ENCODE results near the gene TRIM9.
A peak's percentile ranks its signal among the peaks of the same experiment; 100 is the strongest.

Gene TRIM9

GRCh38 chr14:51096870-51097269 is 2.0 kb upstream of the TRIM9 start:
- ATAC-seq, result no peak
- TF ChIP-seq OSR1 (CRISPR knock-in tag; IDR thresholded peaks at IDR 0.05), result no peak
- TF ChIP-seq PPARA (CRISPR knock-in tag; IDR thresholded peaks at IDR 0.05; ENCODE audit: borderline replicate concordance), result no peak
- TF ChIP-seq ESRRG (CRISPR knock-in tag; IDR thresholded peaks at IDR 0.05), result no peak

- TF ChIP-seq PPARA (CRISPR knock-in tag; IDR thresholded peaks at IDR 0.05; ENCODE audit: borderline replicate concordance), result no peak
- ATAC-seq, result peak; percentile 6; the same call in 1 of the 3 replicates
Observed at GRCh38 chr14:51095854-51096823, 1.2 kb upstream of the TRIM9 start.

- no peak for TF ChIP-seq ZFP3 (CRISPR knock-in tag; IDR thresholded peaks at IDR 0.05)
- peak; percentile 24 for ATAC-seq
Observed at GRCh38 chr14:51094282-51094821, 553 bp downstream of the TRIM9 start.

GRCh38 chr14:51093371-51094281 is 1.3 kb downstream of the TRIM9 start:
- TF ChIP-seq CSDC2 (CRISPR knock-in tag; IDR thresholded peaks at IDR 0.05) (no peak), ARNTL (CRISPR knock-in tag; IDR thresholded peaks at IDR 0.05; ENCODE audit: borderline replicate concordance, low read depth) (no peak), ZC3H10 (CRISPR knock-in tag; IDR thresholded peaks at IDR 0.05) (no peak), TCF4 (CRISPR knock-in tag; IDR thresholded peaks at IDR 0.05; ENCODE audit: borderline replicate concordance) (no peak), GLIS3 (CRISPR knock-in tag; IDR thresholded peaks at IDR 0.05) (no peak), BACH2 (CRISPR knock-in tag; IDR thresholded peaks at IDR 0.05; ENCODE audit: borderline replicate concordance) (no peak), ESRRG (CRISPR knock-in tag; IDR thresholded peaks at IDR 0.05) (no peak), CSRNP3 (CRISPR knock-in tag; IDR thresholded peaks at IDR 0.05) (no peak), PPARA (CRISPR knock-in tag; IDR thresholded peaks at IDR 0.05; ENCODE audit: borderline replicate concordance) (no peak), ZFP30 (CRISPR knock-in tag; IDR thresholded peaks at IDR 0.05) (no peak), ZFP3 (CRISPR knock-in tag; IDR thresholded peaks at IDR 0.05) (no peak), ZNF565 (CRISPR knock-in tag; conservative IDR thresholded peaks at IDR 0.05; ENCODE audit: low read depth) (no peak), OSR1 (CRISPR knock-in tag; IDR thresholded peaks at IDR 0.05) (no peak), SNAI2 (CRISPR knock-in tag; IDR thresholded peaks at IDR 0.05) (no peak), TSHZ2 (CRISPR knock-in tag; IDR thresholded peaks at IDR 0.05) (no peak), CREB5 (CRISPR knock-in tag; IDR thresholded peaks at IDR 0.05; ENCODE audit: low read depth) (no peak), TOX (CRISPR knock-in tag; IDR thresholded peaks at IDR 0.05; ENCODE audit: borderline replicate concordance) (no peak), ISL1 (CRISPR knock-in tag; IDR thresholded peaks at IDR 0.05) (no peak)
- peak; percentile 46 for ATAC-seq

GRCh38 chr14:51092965-51093364 is 1.9 kb downstream of the TRIM9 start:
- no peak for ATAC-seq
- TF ChIP-seq TSHZ2 (CRISPR knock-in tag; IDR thresholded peaks at IDR 0.05) (no peak), ISL1 (CRISPR knock-in tag; IDR thresholded peaks at IDR 0.05) (no peak), POU6F1 (CRISPR knock-in tag; IDR thresholded peaks at IDR 0.05; ENCODE audit: borderline replicate concordance, low read depth) (no peak), BACH2 (CRISPR knock-in tag; IDR thresholded peaks at IDR 0.05; ENCODE audit: borderline replicate concordance) (no peak), TOX (CRISPR knock-in tag; IDR thresholded peaks at IDR 0.05; ENCODE audit: borderline replicate concordance) (no peak), CSRNP3 (CRISPR knock-in tag; IDR thresholded peaks at IDR 0.05) (no peak)
